Peyer's patch (tissue), 4 donors: ENCODE data around the gene ATOH8.

Experiments used
- POLR2A ChIP-seq, 2 donors: fragments of 450-650 bp; IDR thresholded peaks; one replicate each; pipeline ENCODE4 v1.5.1; 2017; ENCODE audit warnings: antibody characterized with exemption in 2 of 2, mild to moderate bottlenecking in 2 of 2, moderate library complexity in 2 of 2
- TF ChIP-seq, protein P1 (sequence below), 6 experiments: fragments of 450-650 bp in 4 of 6; fragments of 200-600 bp in 2 of 6; sonication (generic) in 1 of 6; IDR thresholded peaks; one replicate each; pipeline ENCODE4 v1.5.1; 2017 to 2019; ENCODE audit warnings: antibody characterized with exemption in 6 of 6, mild to moderate bottlenecking in 3 of 6, moderate library complexity in 1 of 6

DNA sequence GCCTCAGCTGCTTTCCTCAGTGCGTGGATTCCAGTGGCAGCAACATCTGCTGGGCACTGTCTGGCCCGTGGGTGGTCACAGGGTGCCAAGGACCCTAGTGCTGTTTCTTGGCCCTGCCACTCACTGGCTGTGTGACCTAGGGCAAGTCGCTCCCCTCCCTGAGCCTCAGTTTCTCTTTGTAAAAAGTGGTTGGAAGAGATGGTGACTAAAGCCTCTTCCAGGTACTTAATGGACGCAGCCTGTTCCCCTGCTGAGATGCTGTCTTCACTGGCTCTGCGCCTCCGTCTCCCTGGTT is 42.2 kb downstream of the ATOH8 start:
- TF ChIP-seq, protein P1, sequence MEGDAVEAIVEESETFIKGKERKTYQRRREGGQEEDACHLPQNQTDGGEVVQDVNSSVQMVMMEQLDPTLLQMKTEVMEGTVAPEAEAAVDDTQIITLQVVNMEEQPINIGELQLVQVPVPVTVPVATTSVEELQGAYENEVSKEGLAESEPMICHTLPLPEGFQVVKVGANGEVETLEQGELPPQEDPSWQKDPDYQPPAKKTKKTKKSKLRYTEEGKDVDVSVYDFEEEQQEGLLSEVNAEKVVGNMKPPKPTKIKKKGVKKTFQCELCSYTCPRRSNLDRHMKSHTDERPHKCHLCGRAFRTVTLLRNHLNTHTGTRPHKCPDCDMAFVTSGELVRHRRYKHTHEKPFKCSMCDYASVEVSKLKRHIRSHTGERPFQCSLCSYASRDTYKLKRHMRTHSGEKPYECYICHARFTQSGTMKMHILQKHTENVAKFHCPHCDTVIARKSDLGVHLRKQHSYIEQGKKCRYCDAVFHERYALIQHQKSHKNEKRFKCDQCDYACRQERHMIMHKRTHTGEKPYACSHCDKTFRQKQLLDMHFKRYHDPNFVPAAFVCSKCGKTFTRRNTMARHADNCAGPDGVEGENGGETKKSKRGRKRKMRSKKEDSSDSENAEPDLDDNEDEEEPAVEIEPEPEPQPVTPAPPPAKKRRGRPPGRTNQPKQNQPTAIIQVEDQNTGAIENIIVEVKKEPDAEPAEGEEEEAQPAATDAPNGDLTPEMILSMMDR (IDR thresholded peaks at IDR 0.05) = no peak
- TF ChIP-seq POLR2A (IDR thresholded peaks at IDR 0.05) = no peak
